Measurements from ENCODE around the gene SGTA. TPM values are rescaled to one million over a fixed set of nuclear protein-coding genes. Genes with fewer than 3 reads are reported as not detected.
"Not testable (repeated sequence)": the region's sequence is repeated elsewhere in the genome, so short reads cannot be mapped to it uniquely, and the experiment has no call there.

The SGTA gene
- total RNA-seq, 1 donor from 2014 or later, result 47.2 TPM

- DNase-seq (ENCODE audit: low read depth), result no peak
Observed at GRCh38 chr19:2726904-2727639, 56.0 kb downstream of the SGTA start.

GRCh38 chr19:2726160-2726855, 56.8 kb downstream of the SGTA start:
- DNase-seq (ENCODE audit: low read depth), result no peak

- DNase-seq (ENCODE audit: low read depth), result no peak
Observed at GRCh38 chr19:2724148-2724557, 58.9 kb downstream of the SGTA start.

- no peak for DNase-seq (ENCODE audit: low read depth)
Observed at GRCh38 chr19:2723747-2724146, 59.3 kb downstream of the SGTA start.

GRCh38 chr19:2723345-2723715, 59.7 kb downstream of the SGTA start:
- no peak for DNase-seq (ENCODE audit: low read depth)

- DNase-seq (ENCODE audit: low read depth), result peak; percentile 60
Observed at GRCh38 chr19:2722541-2723344, 60.3 kb downstream of the SGTA start.

GRCh38 chr19:2721570-2722540, 61.2 kb downstream of the SGTA start:
- DNase-seq (ENCODE audit: low read depth), result no peak

- DNase-seq (ENCODE audit: low read depth), result no peak
Observed at GRCh38 chr19:2720777-2721569, 62.1 kb downstream of the SGTA start, which contains the start of gene DIRAS1. TSS of gene DIRAS1 (minus strand) at chr19:2721372. CDS start at chr19:2717806, 3,566 bp downstream.

GRCh38 chr19:2719920-2720776, 62.9 kb downstream of the SGTA start:
- no peak for DNase-seq (ENCODE audit: low read depth)

GRCh38 chr19:2719232-2719735, 63.8 kb downstream of the SGTA start:
- DNase-seq (ENCODE audit: low read depth), result no peak

GRCh38 chr19:2717638-2718541, 65.2 kb downstream of the SGTA start:
- DNase-seq (ENCODE audit: low read depth), result no peak

GRCh38 chr19:2716722-2717637, 66.1 kb downstream of the SGTA start:
- DNase-seq (ENCODE audit: low read depth), result no peak

- DNase-seq (ENCODE audit: low read depth), result no peak
Observed at GRCh38 chr19:2716275-2716650, 66.8 kb downstream of the SGTA start.

GRCh38 chr19:2715470-2716274, 67.4 kb downstream of the SGTA start:
- no peak for DNase-seq (ENCODE audit: low read depth)

- no peak for DNase-seq (ENCODE audit: low read depth)
Observed at GRCh38 chr19:2714531-2715269, 68.4 kb downstream of the SGTA start.

GRCh38 chr19:2714102-2714501, 69.0 kb downstream of the SGTA start:
- DNase-seq (ENCODE audit: low read depth), result not testable (repeated sequence)

All from renal cortical epithelial cell (primary cell).